GM06990 (cell line): Measurements from ENCODE around the gene CAMK4.
"Not testable (repeated sequence)": the region's sequence is repeated elsewhere in the genome, so short reads cannot be mapped to it uniquely, and the experiment has no call there.

Experiments
- DNase-seq: peaks from one replicate; pipeline ENCODE4 v3.0.0-alpha.2; 2011; ENCODE audit not compliant: insufficient read length; ENCODE audit errors: extremely low read depth
- H3K27me3 ChIP-seq: replicated peaks from 2 replicates; pipeline ENCODE4 v1.6.0; 2011; ENCODE audit warnings: low read length; ENCODE audit not compliant: control insufficient read depth, insufficient read depth
- H3K36me3 ChIP-seq: 2 replicates; pipeline ENCODE4 v1.5.1; 2011; ENCODE audit warnings: low read length; ENCODE audit not compliant: control insufficient read depth, insufficient read depth
- H3K4me3 ChIP-seq: replicated peaks from 2 replicates; pipeline ENCODE4 v1.5.1; 2011; ENCODE audit warnings: low read depth, mild to moderate bottlenecking, control low read depth, low read length
- CTCF ChIP-seq: IDR thresholded peaks from 2 replicates; pipeline ENCODE4 v1.5.1; 2011; ENCODE audit warnings: low read length, control low read depth, mild to moderate bottlenecking, inconsistent platforms; ENCODE audit not compliant: insufficient read depth, poor library complexity, severe bottlenecking

CAMK4 gene

GRCh38 chr5:111399113-111399512 is 174.9 kb downstream of the CAMK4 start:
- no peak for DNase-seq
- no peak overlapping the region for H3K4me3 ChIP-seq
- TF ChIP-seq CTCF = no peak

GRCh38 chr5:111401906-111402305 is 177.7 kb downstream of the CAMK4 start:
- H3K36me3 ChIP-seq = no peaks in the 10 kb centered on the region
- no peaks in the 10 kb centered on the region for H3K27me3 ChIP-seq
- no peak overlapping the region for H3K4me3 ChIP-seq
- no peak for TF ChIP-seq CTCF
- DNase-seq = no peak

More at GRCh38 chr5:111399113-111399512, 174.9 kb downstream of the CAMK4 start:
- no peaks in the 10 kb centered on the region for H3K36me3 ChIP-seq
- no peaks in the 10 kb centered on the region for H3K27me3 ChIP-seq

- TF ChIP-seq CTCF = no peak
- no peak for DNase-seq
- Histone ChIP-seq H3K4me3 (no peak overlapping the region), H3K36me3 (no peaks in the 10 kb centered on the region), H3K27me3 (no peaks in the 10 kb centered on the region)
Measured at GRCh38 chr5:111404270-111404769, 180.1 kb downstream of the CAMK4 start.

- H3K36me3 ChIP-seq = no peaks in the 10 kb centered on the region
- no peak overlapping the region for H3K4me3 ChIP-seq
- H3K27me3 ChIP-seq = no peaks in the 10 kb centered on the region
- TF ChIP-seq CTCF = no peak
- DNase-seq = no peak
Measured at GRCh38 chr5:111407562-111407961, 183.4 kb downstream of the CAMK4 start.

- H3K4me3 ChIP-seq = no peak overlapping the region
- no peak for TF ChIP-seq CTCF
- H3K27me3 ChIP-seq = no peaks in the 10 kb centered on the region
- no peaks in the 10 kb centered on the region for H3K36me3 ChIP-seq
- DNase-seq = no peak
Measured at GRCh38 chr5:111408817-111409216, 184.6 kb downstream of the CAMK4 start.

- not testable (repeated sequence) for DNase-seq, H3K36me3 ChIP-seq, H3K4me3 ChIP-seq, H3K27me3 ChIP-seq
Measured at GRCh38 chr5:111409266-111409665, 185.1 kb downstream of the CAMK4 start.

GRCh38 chr5:111410067-111410466 is 185.9 kb downstream of the CAMK4 start:
- not testable (repeated sequence) for DNase-seq, H3K4me3 ChIP-seq

More at GRCh38 chr5:111410067-111410466, 185.9 kb downstream of the CAMK4 start:
- not testable (repeated sequence) for H3K27me3 ChIP-seq, H3K36me3 ChIP-seq
